ENCODE data around the gene CNDP2.

GRCh38 chr18:74510770-74511095 lies 14.6 kb downstream of the CNDP2 start:
- no peak for TF ChIP-seq CTCF (conservative IDR thresholded peaks at IDR 0.05)
- TF ChIP-seq ZFX (IDR thresholded peaks at IDR 0.05): no peak

Measured in C4-2B (cell line).